Vagina (tissue), 2 donors: ENCODE data around the gene RHEX.

ENCODE experiments used
- CTCF ChIP-seq, 3 experiments: fragments of 450-650 bp in 2 of 3; fragments of 200-600 bp in 1 of 3; sonication (generic) in 1 of 3; IDR thresholded peaks; one replicate each; pipeline ENCODE4 v1.5.1; 2017 to 2019; ENCODE audit warnings: antibody characterized with exemption in 3 of 3, mild to moderate bottlenecking in 2 of 3, moderate library complexity in 2 of 3
- POLR2A ChIP-seq, 2 donors: fragments of 450-650 bp; IDR thresholded peaks; one replicate each; pipeline ENCODE4 v1.6.1; 2017; ENCODE audit warnings: antibody characterized with exemption in 2 of 2, mild to moderate bottlenecking in 2 of 2, moderate library complexity in 2 of 2

GRCh38 chr1:206144605-206145004 is 91.6 kb downstream of the RHEX start:
- no peak for TF ChIP-seq POLR2A (IDR thresholded peaks at IDR 0.05)
- TF ChIP-seq CTCF (IDR thresholded peaks at IDR 0.05): no peak
